VCaP (cell line): ENCODE results near the gene TNNI3K.

ENCODE experiments used
- H3K27ac ChIP-seq: fragments of 450-650 bp; 2 replicates; pipeline ENCODE4 v1.5.1; 2017
- TF ChIP-seq, protein P1 (sequence below): fragments of 450-650 bp; conservative IDR thresholded peaks from 2 replicates; pipeline ENCODE4 v1.5.1; 2017; ENCODE audit warnings: mild to moderate bottlenecking, moderate library complexity

The TNNI3K gene

DNA sequence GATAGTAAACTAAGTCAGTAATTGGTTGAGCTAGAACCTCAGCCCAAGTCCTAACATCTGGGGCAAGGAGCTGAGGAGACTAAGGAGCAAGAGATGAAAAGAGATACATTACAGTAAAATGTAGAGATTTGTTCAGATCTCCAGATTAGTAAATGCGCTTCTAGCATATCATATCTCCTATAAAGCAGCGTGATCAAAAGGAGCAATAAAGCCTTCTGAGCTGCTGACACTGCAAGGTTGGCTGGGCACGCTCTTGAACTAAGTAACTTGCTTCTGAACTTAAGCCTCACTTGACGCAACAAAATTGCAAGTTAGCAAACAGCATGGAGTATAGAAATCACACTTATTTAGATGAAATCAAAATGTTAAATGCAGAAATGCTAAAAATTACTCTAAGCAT, 196.3 kb downstream of the TNNI3K start:
- TF ChIP-seq, protein P1, sequence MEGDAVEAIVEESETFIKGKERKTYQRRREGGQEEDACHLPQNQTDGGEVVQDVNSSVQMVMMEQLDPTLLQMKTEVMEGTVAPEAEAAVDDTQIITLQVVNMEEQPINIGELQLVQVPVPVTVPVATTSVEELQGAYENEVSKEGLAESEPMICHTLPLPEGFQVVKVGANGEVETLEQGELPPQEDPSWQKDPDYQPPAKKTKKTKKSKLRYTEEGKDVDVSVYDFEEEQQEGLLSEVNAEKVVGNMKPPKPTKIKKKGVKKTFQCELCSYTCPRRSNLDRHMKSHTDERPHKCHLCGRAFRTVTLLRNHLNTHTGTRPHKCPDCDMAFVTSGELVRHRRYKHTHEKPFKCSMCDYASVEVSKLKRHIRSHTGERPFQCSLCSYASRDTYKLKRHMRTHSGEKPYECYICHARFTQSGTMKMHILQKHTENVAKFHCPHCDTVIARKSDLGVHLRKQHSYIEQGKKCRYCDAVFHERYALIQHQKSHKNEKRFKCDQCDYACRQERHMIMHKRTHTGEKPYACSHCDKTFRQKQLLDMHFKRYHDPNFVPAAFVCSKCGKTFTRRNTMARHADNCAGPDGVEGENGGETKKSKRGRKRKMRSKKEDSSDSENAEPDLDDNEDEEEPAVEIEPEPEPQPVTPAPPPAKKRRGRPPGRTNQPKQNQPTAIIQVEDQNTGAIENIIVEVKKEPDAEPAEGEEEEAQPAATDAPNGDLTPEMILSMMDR: no peak
- H3K27ac ChIP-seq: no peak overlapping the region

DNA sequence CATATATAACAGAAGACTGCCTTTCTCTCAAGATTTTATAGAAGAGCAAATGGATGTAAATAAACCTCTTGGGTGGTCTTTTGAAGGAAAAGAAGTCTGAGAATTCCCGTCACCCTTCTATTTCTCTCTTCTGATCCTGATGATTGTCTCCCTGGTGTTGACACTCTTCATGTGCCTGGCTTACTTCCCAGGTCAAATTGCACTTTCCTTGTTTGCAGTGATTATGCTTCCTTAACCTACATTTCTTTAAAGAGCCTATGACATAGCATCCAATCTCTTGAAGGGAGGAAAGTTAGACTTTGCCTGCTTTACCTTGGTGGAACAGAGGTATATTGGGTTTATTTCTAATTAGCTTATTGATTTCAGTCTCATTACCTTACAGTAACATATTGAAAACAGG, 197.1 kb downstream of the TNNI3K start:
- TF ChIP-seq, protein P1: no peak
- no peak overlapping the region for H3K27ac ChIP-seq

DNA sequence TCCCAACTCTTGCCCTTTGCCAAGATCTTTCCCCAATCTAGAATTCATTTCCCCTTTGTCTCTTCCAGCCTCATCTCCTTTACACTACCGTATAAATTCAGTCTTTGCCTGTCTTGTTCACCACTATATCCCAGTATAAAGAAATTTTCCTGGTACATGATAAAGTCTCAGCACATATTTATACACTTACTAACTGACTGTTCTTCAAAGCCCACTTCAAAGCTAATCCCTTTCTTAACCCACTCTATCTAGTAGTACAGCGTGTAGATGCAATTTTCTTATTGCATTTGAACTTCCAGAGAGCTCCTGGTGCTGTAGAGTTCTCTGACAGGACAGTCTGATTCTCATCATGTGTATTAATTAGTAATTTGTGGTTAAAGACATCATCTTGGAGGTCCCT, 199.1 kb downstream of the TNNI3K start:
- TF ChIP-seq, protein P1: no peak

DNA sequence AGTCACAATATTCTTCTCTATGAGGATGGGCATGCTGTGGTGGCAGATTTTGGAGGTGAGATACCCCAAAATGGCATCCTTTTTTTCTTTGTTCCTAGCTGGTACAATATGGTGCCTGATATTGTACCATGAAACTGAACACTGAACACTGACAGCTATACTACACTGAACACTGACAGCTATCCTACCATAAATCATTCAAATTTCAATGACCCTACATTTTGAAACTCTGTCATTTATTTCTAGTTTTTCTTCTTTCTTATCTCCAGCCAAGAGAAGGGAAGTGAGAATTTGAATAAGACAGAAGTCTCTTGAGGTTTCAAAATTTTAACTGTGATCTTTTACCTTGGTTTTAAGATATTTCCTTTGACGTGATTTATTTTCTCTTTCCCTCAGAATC, 200.9 kb downstream of the TNNI3K start:
- no peak overlapping the region for H3K27ac ChIP-seq
- TF ChIP-seq, protein P1: no peak

More for the DNA sequence above, 199.1 kb downstream of the TNNI3K start:
- H3K27ac ChIP-seq: no peak overlapping the region

DNA sequence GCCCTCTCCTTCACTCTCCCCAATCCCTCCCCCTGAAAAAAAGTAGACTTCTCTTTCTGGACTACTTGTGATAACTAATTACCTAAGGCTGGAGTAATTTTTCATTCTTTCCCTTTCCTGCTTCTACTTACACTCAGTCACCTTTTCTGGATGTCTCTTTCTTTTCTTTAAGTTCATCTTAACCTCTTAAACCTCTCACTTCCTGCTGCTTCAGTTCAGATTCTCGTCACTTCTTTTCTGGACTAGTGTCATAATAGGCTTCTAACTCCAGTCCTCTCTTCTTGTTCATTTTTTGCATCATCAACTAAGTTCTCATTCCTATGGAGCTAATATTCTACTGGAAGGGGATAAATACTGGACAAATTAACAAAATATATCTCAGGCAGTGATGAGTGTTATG, 201.8 kb downstream of the TNNI3K start:
- TF ChIP-seq, protein P1: no peak
- H3K27ac ChIP-seq: no peak overlapping the region

DNA sequence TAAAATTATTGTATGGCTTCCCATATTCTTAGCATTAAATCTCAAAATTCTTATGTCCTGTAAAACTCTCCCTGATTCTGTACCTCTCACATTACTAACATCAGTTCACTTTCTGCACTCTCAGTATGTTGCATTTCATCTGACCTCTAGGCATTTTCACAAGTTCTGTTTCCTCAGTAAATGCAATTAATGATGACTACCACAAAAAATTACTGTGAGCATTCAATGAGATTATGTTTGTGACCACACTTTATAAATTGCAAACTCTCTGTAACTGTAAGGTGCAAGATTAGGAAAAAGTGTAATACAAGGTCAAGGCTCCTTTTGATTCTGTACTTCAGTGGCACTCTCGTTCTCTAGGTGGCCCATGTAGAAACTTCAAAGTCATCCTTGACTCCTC, 216.8 kb downstream of the TNNI3K start:
- H3K27ac ChIP-seq: no peak overlapping the region
- TF ChIP-seq, protein P1: no peak

DNA sequence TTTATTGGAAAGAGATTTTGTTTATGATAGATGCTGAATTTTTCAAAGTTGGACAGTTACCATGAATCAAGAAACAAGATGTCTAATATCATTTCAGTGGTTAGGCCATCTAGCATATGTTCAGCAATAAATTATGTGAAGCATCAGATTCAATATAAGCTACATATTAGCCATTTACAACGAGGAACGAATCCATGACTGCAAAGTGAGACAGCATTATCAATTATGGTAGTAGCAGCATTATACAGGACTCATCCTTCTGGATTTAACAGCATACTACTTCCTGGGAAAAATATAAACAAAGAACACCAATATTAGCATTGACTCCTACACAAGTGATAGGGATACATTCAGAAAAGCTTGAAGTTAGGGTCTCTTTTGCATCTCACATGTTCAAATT, 218.1 kb downstream of the TNNI3K start:
- TF ChIP-seq, protein P1: no peak
- H3K27ac ChIP-seq: no peak overlapping the region

DNA sequence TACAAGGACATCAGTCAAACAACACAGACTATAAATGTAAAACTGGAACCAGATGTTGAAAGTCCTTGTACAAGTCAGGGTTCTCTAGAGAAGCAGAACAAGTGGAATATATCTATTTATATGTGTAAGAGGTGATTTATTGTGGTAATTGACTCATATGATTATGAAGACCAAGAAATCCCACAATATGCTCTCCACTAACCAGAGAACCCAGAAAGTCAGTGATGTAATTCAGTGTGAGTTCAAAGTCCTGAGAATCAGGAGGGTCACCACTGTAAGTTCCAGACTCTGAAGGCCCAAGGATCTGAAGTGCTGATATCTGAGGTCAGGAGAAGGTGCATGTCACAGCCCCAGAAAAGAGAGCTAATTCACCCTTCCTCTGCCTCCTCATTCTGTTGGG, 220.2 kb downstream of the TNNI3K start:
- no peak overlapping the region for H3K27ac ChIP-seq

More for the DNA sequence above, 220.2 kb downstream of the TNNI3K start:
- TF ChIP-seq, protein P1: no peak
